HG02943 (cell line): ENCODE measurements around the gene FAM168A.

Source experiments
- ATAC-seq: cut with Tn5 transposase; IDR thresholded peaks from one replicate; pipeline ENCODE4 v1.9.1; 2021; ENCODE audit warnings: mild to moderate bottlenecking, low read depth, moderate library complexity; ENCODE audit not compliant: unreplicated experiment

The FAM168A gene

DNA sequence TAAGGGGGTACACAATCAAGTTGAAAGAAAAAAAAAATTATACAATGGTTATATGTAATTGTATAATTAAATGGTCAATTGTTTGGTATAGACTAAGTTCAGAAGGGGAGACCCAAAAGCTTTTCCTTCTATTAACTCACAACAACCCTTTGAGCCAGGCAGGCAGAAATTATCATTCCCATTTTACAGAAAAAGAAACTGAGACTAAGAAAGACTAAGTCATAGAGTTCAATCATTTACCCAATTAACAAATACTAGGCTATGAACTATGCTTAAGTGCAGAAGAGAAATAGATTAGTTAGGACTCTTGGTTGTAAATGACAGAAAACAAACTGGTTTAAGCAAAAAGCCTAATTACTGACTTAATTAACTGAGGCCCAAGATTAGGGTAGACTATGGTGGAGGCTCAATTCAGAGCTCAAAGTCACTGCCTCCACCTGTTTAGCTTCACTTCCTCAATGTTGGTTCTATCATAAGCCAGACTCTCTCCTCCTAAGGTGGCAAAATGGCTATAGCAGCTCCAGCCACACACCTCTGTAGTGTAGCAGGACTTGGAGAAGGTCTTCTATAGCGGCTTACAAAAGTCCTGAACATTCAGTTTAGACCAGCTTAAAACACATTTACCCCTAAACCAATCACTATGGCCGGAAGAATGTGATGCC lies 34.2 kb downstream of the FAM168A start:
- no peak for ATAC-seq

DNA sequence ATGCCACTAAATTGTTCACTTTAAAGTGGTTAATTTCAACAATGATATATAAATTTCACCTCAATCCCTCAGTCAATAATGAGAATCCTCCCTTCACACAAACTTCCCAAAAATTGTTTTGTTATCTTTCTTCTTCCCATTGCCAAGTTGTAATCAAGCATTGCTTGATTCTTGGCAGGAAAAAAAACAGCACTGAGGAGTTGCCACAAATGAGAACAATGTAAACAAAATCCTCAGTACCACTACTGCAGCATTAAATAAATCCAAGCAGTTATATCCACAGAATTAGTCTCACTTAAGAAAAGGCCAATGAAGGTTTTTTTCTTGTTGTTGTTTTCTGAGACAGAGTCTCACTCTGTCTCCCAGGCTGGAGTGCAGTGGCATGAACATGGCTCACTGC lies 38.2 kb downstream of the FAM168A start:
- no peak for ATAC-seq

DNA sequence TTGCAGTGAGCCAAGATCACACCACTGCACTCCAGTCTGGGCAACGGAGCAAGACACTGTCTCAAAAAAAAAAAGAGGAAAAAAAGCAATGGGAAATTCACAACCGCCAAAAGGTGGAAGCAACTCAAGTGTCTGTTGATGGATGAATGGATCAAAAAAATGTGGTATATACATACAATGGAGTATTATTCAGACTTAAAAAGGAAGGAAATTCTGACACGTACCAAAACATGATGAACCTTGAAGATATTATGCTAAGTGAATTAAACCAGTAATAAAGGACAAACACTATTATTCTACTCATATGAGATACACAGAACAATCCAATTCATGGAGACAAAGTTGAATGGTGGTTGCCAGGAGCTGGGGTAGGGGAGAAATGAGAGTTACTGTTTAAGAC lies 40.9 kb downstream of the FAM168A start:
- ATAC-seq, result no peak

DNA sequence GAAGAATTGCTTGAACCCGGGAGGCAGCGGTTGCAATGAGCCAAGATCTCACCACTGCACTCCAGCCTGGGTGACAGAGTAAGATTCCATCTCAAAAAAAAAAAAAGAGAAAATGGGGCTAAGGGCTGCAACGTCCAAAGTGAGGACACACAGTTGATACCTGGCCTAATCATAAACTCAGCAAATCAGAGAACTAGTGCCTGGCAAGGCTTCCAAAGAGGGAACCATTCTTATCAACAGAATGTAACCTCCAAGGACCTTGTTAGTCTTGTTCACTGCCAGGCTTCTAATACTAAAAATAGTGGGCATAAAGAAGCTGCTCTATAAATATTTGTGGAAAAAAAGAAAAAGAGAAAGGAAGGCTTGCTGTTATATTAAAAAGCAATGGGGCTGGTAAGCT lies 42.3 kb downstream of the FAM168A start:
- no peak for ATAC-seq

- no peak for ATAC-seq
Measured at GRCh38 chr11:73554671-73555320, 43.1 kb downstream of the FAM168A start.

DNA sequence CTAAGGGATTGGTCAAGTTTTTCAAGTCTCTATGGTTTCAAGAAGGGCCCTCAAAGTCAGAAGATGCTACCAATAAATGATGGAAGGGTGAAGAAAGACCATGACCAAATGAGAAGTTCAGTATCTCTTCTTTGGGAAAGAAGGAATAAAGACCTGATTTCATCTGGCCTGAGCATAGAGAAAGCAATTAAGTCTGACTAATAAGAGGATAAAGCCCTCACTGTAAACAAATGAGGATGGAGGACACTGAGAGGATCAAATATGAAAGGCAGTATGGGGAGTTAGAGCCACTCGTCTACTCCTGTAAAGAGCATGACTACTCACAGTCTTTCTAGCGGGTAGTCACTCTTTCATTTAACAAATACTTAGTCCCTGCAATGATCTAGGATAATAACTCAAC lies 44.6 kb downstream of the FAM168A start:
- ATAC-seq, result no peak

DNA sequence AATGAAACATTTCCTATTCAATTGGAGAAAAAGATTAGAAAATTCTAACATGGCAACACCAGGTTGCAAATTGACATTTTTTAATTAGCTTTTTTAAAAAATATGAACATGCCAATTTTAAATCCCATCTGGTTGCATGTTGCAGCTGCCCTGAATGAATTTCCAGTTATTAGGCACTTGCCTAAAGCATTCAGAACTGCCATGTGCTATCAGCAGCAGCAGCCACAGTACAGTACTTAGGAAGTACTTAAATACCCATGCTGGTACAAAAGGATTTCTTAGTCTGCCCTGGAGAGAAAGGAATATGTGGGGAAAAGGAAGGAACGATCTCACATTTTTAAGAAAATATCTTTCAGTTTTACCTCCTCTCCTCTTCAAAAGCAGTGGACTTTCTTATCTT lies 46.2 kb downstream of the FAM168A start:
- no peak for ATAC-seq

GRCh38 chr11:73549376-73549775 lies 48.5 kb downstream of the FAM168A start:
- no peak for ATAC-seq

DNA sequence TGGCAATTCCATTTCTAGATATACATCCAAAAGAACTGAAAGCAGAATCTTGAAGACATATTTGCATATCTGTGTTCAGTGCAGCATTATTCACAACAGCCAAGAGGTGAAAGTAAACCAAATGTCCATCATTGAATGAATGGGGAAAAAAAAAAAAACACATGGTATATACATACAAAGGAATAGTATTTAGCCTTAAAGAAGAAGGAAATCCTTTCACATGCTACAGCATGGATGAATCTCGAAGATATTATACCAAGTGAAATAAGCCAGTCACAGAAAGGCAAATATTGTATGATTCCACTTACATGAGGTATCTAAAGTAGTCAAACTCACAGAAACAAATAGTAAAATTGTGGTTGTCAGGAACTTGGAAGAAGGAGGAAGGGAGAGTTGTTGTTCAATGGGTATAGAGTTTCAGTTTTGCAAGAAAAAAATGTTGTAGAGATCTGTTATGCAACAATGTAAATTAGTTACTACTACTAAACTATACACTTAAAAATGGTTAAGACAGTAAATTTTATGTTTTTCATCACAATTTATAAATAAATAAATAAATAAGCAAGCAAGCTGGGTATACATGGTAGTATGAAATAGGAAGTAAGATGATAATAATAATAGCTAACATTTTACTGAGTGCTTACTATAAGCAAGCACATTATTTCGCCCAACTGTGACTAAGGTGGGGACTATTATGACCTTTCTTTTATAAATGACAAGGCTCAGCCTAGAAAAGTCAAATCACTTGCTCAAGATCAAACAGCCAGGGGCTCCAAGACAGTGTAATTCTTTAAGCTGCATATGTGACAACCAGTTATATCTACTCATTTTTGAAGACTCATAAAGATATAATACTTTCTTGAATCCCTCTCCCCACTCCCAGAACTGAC lies 50.0 kb downstream of the FAM168A start:
- ATAC-seq, result no peak

GRCh38 chr11:73542175-73542574 lies 55.7 kb downstream of the FAM168A start:
- no peak for ATAC-seq

DNA sequence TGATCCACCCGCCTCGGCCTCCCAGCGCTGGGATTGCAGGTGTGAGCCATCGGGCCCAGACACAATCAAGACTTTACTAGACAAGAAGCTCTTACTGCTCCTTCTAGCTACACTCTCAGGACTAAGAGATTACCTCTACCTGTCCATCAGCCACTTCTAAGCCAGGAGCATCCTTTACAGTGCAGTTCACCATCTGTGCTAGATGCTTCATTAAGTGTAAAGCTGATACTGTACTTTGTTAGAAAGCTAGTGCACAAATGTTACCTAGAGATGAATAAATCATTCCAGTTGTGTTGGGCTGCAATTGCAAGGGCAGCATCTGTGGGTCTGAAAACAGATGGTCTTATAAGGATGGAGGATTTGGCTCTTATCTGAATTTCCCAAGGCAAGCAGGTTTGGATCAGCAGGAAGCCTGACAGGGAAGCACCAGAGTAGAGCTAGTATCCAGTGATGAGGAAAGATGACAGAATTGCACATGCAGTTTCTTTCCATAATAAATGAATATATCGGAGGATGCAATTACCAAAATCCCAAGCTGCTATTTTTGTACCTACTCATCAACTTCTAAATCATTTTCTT lies 58.3 kb downstream of the FAM168A start:
- ATAC-seq, result no peak

- ATAC-seq, result no peak
Measured at GRCh38 chr11:73538381-73538872, 59.5 kb downstream of the FAM168A start.

- ATAC-seq, result no peak
Measured at GRCh38 chr11:73537969-73538368, 59.9 kb downstream of the FAM168A start.

DNA sequence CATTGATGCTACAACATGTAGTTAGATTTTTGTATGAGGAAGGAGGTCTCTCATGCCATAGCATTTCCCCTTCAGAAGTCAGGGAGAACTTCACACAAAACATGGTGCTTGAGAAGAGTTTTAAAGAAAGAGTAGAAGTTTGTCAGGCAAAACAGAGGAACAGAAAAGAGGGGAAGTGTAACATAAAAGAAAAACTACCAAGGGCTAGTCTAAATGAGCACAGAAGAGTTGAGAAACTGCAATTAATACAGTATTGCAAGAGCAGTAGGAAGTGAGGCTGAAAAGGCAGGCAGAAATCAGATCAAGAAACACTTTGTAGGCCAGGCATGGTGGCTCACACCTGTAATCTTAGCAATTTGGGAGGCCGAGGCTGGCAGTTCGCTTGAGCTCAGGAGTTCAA lies 61.0 kb downstream of the FAM168A start:
- no peak for ATAC-seq

GRCh38 chr11:73532310-73532709 lies 65.6 kb downstream of the FAM168A start:
- ATAC-seq, result no peak

GRCh38 chr11:73531386-73531785 lies 66.5 kb downstream of the FAM168A start:
- no peak for ATAC-seq

DNA sequence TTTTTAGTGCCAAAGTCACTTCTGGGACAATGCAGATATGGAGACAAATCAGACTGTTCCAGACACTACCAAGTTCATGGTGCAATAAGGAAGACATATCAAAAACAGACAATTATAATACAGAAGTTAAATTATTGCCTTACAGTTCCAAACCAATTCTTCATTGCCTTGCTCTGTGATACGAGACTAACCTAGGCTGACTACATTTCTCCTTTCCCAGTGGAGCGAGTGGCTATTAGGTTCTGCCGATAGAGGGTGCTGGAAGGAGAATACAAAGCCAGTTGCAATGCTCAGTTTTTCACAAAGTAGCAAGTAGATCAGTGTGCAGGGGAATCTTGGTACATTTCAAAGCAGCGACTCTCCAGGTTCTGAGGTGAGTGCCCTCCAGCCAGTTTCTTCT lies 67.8 kb downstream of the FAM168A start:
- ATAC-seq, result no peak

DNA sequence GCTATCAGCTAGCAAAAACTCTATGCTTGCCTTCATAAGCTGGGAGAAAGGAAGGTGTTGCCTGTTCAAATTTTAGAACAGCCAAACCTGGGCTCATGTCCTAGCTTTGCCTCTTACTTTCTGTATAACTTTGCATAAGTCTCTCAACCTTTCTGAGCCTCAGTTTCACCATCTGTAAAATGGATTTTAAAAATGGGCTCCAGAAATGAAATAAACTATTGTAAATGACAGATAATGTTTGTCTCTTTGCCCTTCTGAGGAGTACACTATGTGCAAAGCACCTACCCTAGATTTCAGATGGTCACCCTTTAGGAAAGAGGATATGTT lies 68.7 kb downstream of the FAM168A start:
- no peak for ATAC-seq

GRCh38 chr11:73528483-73529203 lies 69.3 kb downstream of the FAM168A start:
- ATAC-seq, result no peak

GRCh38 chr11:73528013-73528412 lies 69.9 kb downstream of the FAM168A start:
- no peak for ATAC-seq
